Measurements from ENCODE around the gene SKP1.
A peak's percentile ranks its signal among the peaks of the same experiment; 100 is the strongest.
"Not testable (repeated sequence)": the region's sequence is repeated elsewhere in the genome, so short reads cannot be mapped to it uniquely, and the experiment has no call there.

SKP1 gene

DNA sequence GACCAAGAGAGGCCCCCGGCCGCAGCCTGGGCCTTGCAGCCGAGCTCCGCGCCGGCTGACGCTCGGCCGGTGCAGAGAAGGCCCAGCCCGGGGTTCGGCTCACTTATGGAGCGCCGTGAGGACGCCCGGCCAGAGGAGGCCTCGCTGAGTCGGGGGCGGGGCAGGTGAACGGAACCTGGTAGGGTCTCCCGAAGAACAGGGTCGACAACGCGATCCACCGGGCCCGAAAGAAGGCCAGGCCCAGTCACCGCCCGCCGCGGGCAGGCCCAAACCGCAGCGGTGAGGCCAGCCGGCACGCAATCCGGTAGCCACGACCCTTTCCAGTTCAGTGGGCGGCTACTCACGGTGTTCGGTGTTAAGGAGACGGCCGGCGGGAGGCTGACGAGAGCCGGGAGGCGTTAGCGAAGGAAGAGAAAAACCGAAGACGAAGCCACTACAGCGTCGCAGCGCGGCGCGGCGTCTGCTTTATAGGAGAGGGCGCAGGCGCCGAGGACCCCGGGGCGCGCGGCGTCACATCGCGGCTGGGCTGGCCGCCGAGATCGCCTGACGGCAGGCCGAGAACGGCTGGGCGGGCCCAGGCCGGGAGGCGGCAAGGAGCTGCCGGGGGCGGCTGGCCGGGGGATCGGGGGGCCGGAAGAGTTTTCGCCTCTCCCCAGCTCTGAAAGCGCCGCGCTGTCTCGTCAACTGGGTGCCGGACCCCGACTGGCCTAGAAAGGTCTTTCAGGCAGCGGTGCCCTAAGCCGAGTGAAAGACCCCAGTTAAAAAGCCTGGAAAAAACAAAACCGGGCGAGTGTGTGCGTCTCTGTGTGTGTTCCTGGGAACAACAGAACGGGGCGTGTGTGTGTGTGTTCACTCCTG, at the start of gene SKP1:
Gene SKP1 (minus strand): TSS at position 440 of the 858 bp plus-strand sequence. CDS start 2,928 bp downstream, outside the sequence.
- H3K27ac Mint-ChIP-seq: peak within 1 kb of the TSS; percentile 99 to 100
- peak; percentile 89 to 94 for DNase-seq

GRCh38 chr5:134225780-134226440, 49.2 kb upstream of the SKP1 start, which contains the start of gene PPP2CA:
PPP2CA (minus strand) TSS chr5:134226073; CDS start chr5:134225861, 212 bp downstream.
- Mint-ChIP-seq H3K9me3 (no peaks in the 10 kb centered on the region), H3K27ac (peak within 1 kb of the TSS; percentile 100), H3K27me3 (no peaks in the 10 kb centered on the region), H3K4me3 (peak within 1 kb of the TSS; percentile 77 to 99), H3K4me1 (peaks cover 47% of the 10 kb centered on the region)
- DNase-seq (peak; percentile 99 to 100), ATAC-seq (peak; percentile 90)

More for the DNA sequence above, at the start of gene SKP1:
- no peaks in the 10 kb centered on the region for H3K27me3 Mint-ChIP-seq
- peak; percentile 91 for ATAC-seq
- H3K9me3 Mint-ChIP-seq: no peaks in the 10 kb centered on the region
- peaks cover 38% of the 10 kb centered on the region for H3K4me1 Mint-ChIP-seq
- peak within 1 kb of the TSS; percentile 96 for H3K4me3 Mint-ChIP-seq

DNA sequence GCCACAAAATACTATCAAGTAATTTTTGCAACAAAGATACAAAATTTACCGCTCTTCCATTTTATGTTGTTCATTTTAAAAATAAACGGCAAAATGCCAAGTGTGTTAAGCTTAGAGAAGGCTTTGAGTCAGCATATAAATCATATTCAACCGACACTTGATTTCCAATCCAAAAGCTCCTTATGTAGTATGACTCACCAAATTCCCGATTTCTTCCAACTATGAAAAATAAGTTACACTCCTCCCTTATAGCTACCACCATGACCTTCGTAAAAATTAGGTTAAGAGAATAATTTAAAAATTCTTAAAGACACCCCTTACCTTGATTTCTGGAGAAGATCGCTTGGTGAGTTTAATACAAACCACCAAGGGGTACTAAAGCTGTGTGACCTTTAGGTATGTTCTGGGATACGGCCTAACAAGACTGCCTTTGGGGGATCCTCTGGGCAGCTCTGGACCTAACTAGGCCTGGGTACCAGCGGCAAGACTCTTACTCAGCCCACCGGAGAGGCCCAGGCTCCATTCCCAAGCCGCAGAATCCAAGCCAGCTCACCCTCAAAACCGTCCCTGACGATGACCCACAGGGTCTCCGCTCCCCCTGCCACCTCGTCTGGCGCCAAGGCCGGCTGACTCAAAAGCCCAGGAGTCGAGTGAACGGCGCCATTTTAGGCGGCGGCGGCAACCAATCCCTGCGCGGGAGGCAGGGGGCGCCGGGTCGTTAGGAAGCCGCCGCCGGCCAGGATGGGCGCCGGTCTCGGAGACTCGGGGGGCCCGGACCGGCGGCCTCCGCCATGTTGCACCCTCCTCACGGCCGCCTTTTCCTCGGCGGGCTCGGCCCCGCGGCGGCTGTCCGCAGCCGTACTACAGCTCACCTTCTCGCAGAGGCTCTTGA, 48.4 kb upstream of the SKP1 start:
- Mint-ChIP-seq H3K27me3 (no peaks in the 10 kb centered on the region), H3K27ac (peak overlapping the region; percentile 100), H3K4me3 (peak overlapping the region; percentile 77 to 99), H3K4me1 (peaks cover 55% of the 10 kb centered on the region), H3K9me3 (no peaks in the 10 kb centered on the region)
- DNase-seq (peak; percentile 74 to 77), ATAC-seq (peak; percentile 58)

GRCh38 chr5:134223406-134224248, 46.9 kb upstream of the SKP1 start:
- peak overlapping the region; percentile 77 to 99 for H3K4me3 Mint-ChIP-seq
- H3K4me1 Mint-ChIP-seq: peaks cover 70% of the 10 kb centered on the region
- H3K27me3 Mint-ChIP-seq: no peaks in the 10 kb centered on the region
- DNase-seq (no peak), ATAC-seq (no peak)
- peak overlapping the region; percentile 13 to 100 for H3K27ac Mint-ChIP-seq
- H3K9me3 Mint-ChIP-seq: no peaks in the 10 kb centered on the region

DNA sequence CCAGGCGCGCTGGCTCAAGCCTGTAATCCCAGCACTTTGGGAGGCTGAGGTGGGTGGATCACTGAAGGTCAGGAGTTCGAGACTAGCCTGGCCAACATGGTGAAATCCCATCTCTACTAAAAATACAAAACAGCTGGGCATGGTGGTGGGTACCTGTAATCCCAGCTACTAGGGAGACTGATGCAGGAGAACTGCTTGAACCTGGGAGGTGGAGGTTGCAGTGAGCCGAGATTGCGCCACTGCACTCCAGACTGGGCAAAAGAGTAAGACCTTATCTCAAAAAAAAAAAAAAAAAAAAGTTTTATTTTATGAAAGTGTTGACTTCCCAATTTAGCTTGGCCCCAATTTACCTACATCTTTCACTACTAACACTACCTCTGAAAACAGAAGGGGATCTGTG, 44.9 kb upstream of the SKP1 start:
- DNase-seq, H3K27me3 Mint-ChIP-seq, ATAC-seq, H3K9me3 Mint-ChIP-seq: not testable (repeated sequence)
- Mint-ChIP-seq H3K4me3 (peak overlapping the region; percentile 48 to 77), H3K27ac (peak overlapping the region in 1 of 2 donors; percentile 88), H3K4me1 (peaks cover 68% of the 10 kb centered on the region)

GRCh38 chr5:134215757-134216156, 39.0 kb upstream of the SKP1 start:
- ATAC-seq: no peak
- Mint-ChIP-seq H3K27ac (no peak overlapping the region), H3K9me3 (no peaks in the 10 kb centered on the region), H3K4me1 (peaks cover 68% of the 10 kb centered on the region), H3K27me3 (no peaks in the 10 kb centered on the region), H3K4me3 (no peak overlapping the region)
- no peak for DNase-seq

- not testable (repeated sequence) for H3K27me3 Mint-ChIP-seq, ATAC-seq, H3K27ac Mint-ChIP-seq, H3K9me3 Mint-ChIP-seq, DNase-seq, H3K4me3 Mint-ChIP-seq
- peaks cover 49% of the 10 kb centered on the region for H3K4me1 Mint-ChIP-seq
These were observed 34.7 kb upstream of the SKP1 start for GRCh38 chr5:134211263-134212031.

GRCh38 chr5:134209477-134210245, 32.9 kb upstream of the SKP1 start:
- H3K4me3 Mint-ChIP-seq: no peak overlapping the region
- no peak for ATAC-seq
- no peaks in the 10 kb centered on the region for H3K9me3 Mint-ChIP-seq
- H3K27ac Mint-ChIP-seq: no peak overlapping the region
- H3K4me1 Mint-ChIP-seq: peaks cover 43% of the 10 kb centered on the region
- no peak for DNase-seq
- H3K27me3 Mint-ChIP-seq: no peaks in the 10 kb centered on the region

- Mint-ChIP-seq H3K27ac (peak overlapping the region; percentile 42 to 81), H3K4me3 (no peak overlapping the region), H3K4me1 (peaks cover 33% of the 10 kb centered on the region)
These were observed 30.9 kb upstream of the SKP1 start for GRCh38 chr5:134207696-134208095.

DNA sequence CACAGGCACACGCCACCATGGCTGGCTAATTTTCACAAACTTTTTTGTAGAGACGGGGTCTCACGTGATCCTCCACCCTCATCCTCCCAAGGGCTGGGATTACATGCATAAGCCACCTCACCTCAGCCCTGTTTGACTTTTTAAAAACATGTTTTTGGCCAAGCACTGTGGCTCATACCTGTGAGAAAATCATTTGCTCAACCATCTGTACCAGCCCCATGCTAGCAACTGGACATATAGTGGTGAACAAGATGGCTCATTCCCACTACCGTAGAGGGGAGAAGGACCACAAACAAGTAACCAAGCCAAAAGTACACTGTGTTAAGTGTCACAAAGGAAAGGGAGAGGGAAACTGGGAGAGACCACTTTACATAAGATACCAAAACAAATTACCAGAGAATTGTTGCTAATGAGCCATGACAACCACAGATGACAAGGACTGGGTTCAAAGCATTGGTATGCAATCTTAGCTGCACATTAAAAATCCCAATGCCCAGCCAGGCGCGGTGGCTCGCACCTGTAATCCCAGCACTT, 29.9 kb upstream of the SKP1 start:
- Mint-ChIP-seq H3K4me1 (peaks cover 26% of the 10 kb centered on the region), H3K27me3 (no peaks in the 10 kb centered on the region), H3K9me3 (no peaks in the 10 kb centered on the region), H3K27ac (no peak overlapping the region), H3K4me3 (no peak overlapping the region)
- ATAC-seq (no peak), DNase-seq (no peak)

More at GRCh38 chr5:134207696-134208095, 30.9 kb upstream of the SKP1 start:
- DNase-seq (no peak), ATAC-seq (no peak)
- Mint-ChIP-seq H3K9me3 (no peaks in the 10 kb centered on the region), H3K27me3 (no peaks in the 10 kb centered on the region)

- H3K4me1 Mint-ChIP-seq: peaks cover 13% of the 10 kb centered on the region
- no peak for DNase-seq
- H3K27ac Mint-ChIP-seq: no peak overlapping the region
- H3K4me3 Mint-ChIP-seq: no peak overlapping the region
- H3K27me3 Mint-ChIP-seq: no peaks in the 10 kb centered on the region
- no peaks in the 10 kb centered on the region for H3K9me3 Mint-ChIP-seq
- ATAC-seq: no peak
These were observed 27.8 kb upstream of the SKP1 start for GRCh38 chr5:134204575-134204974.

GRCh38 chr5:134203630-134204029, 26.9 kb upstream of the SKP1 start:
- H3K4me1 Mint-ChIP-seq: peaks cover 5% of the 10 kb centered on the region
- no peaks in the 10 kb centered on the region for H3K9me3 Mint-ChIP-seq
- H3K4me3 Mint-ChIP-seq: no peak overlapping the region
- no peak overlapping the region for H3K27ac Mint-ChIP-seq
- ATAC-seq (no peak), DNase-seq (no peak)
- H3K27me3 Mint-ChIP-seq: no peaks in the 10 kb centered on the region

DNA sequence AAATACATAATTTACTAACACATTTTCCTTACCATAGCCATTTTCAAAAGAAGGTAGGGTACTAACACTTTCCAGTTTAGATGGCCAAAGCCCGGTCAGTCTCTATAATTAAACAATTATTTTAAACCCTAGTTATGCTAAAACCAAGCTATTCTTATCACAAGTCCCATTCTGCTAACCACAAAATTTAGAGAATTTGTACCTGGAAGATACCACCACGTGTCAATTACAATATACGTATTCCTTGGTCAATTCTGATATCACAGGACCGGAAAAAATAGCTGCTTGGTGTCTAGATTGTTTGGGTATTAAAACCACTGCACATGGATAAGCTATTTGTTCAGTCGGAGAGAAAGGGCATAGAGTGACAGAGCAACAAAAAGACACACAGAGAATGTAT, 18.9 kb upstream of the SKP1 start:
- no peak for ATAC-seq
- no peak overlapping the region for H3K27ac Mint-ChIP-seq

More for the DNA sequence above, 18.9 kb upstream of the SKP1 start:
- Mint-ChIP-seq H3K4me3 (no peak overlapping the region), H3K27me3 (no peaks in the 10 kb centered on the region), H3K4me1 (no peaks in the 10 kb centered on the region), H3K9me3 (no peaks in the 10 kb centered on the region)
- no peak for DNase-seq

All from stimulated activated naive CD8-positive, alpha-beta T cell treated with anti-CD3 and anti-CD28 coated beads, Interleukin-15, amount 100 ng/mL, for 72 hours (primary cell).